ENCODE results near the gene AMIGO2. TPM values are rescaled to one million over a fixed set of nuclear protein-coding genes. Genes with fewer than 3 reads are reported as not detected.

AMIGO2 gene
- total RNA-seq, 2 donors from 2014 or later: 2.6 to 4.0 TPM

DNA sequence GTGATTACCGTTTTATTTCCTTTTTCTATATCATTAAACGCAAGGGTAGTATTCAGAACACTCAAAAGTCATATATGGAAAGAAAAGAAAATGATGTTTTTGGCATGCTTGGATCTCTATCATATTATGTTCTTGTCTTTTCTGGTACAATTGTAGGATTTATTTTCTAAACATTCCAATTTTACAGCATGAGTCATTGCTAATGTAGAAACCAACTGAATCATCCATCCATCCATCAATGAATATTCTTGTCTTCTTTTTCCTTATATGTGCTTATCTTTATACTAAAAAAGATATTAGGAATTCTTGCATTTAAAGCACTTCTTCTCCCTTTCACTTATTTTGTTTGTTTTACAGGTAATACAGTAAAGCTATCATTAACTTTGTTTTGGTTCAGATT lies 20.4 kb upstream of the AMIGO2 start:
- no peak overlapping the region for H3K27ac ChIP-seq
- no peaks in the 10 kb centered on the region for H3K9me3 ChIP-seq
- no peak for TF ChIP-seq POLR2A (IDR thresholded peaks at IDR 0.05)
- TF ChIP-seq, protein P1, sequence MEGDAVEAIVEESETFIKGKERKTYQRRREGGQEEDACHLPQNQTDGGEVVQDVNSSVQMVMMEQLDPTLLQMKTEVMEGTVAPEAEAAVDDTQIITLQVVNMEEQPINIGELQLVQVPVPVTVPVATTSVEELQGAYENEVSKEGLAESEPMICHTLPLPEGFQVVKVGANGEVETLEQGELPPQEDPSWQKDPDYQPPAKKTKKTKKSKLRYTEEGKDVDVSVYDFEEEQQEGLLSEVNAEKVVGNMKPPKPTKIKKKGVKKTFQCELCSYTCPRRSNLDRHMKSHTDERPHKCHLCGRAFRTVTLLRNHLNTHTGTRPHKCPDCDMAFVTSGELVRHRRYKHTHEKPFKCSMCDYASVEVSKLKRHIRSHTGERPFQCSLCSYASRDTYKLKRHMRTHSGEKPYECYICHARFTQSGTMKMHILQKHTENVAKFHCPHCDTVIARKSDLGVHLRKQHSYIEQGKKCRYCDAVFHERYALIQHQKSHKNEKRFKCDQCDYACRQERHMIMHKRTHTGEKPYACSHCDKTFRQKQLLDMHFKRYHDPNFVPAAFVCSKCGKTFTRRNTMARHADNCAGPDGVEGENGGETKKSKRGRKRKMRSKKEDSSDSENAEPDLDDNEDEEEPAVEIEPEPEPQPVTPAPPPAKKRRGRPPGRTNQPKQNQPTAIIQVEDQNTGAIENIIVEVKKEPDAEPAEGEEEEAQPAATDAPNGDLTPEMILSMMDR (IDR thresholded peaks at IDR 0.05): no peak
- peaks cover 13% of the 10 kb centered on the region for H3K4me1 ChIP-seq
- no peaks in the 10 kb centered on the region for H3K36me3 ChIP-seq (replicated peaks in 1 of 2; ENCODE audit: insufficient read depth in 1 of 2, low read depth in 2 of 2)
- ATAC-seq (no peak), DNase-seq (no peak)
- intact Hi-C loops (cut with DNase I): no loop called here
- no peaks in the 10 kb centered on the region for H3K27me3 ChIP-seq
- no peak overlapping the region for H3K4me3 ChIP-seq
- WGBS, 2 donors: 97 to 98% methylated on average over 2 of the region's 2 CpGs

DNA sequence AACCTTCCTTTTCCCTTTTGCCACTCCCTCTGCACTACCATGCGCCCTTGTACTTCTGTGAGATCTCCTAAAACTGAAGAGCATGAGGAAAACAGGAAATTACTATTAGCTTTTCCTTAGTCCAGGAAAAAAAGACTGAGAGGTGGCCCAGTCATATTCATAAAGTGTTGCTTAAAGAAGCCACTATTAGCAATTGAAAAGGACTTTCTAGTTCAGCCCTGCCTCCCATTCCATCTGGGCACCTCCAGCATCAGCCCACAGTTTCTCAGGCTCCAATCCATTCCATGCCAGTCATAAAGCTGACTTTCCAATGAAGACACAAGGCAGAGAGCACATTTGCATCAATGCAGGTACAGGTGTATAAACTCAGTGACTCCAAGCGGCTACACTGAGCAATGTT lies 19.9 kb upstream of the AMIGO2 start:
- peaks cover 12% of the 10 kb centered on the region for H3K4me1 ChIP-seq
- no peaks in the 10 kb centered on the region for H3K9me3 ChIP-seq
- TF ChIP-seq, protein P1 (IDR thresholded peaks at IDR 0.05): no peak
- TF ChIP-seq POLR2A (IDR thresholded peaks at IDR 0.05): no peak
- intact Hi-C loops (cut with DNase I): no loop called here
- H3K27me3 ChIP-seq: no peaks in the 10 kb centered on the region
- no peaks in the 10 kb centered on the region for H3K36me3 ChIP-seq (replicated peaks in 1 of 2; ENCODE audit: insufficient read depth in 1 of 2, low read depth in 2 of 2)
- H3K4me3 ChIP-seq: no peak overlapping the region
- no peak overlapping the region for H3K27ac ChIP-seq
- ATAC-seq (no peak), DNase-seq (no peak)
- 50 to 70% methylated on average over 2 of the region's 2 CpGs for WGBS, 2 donors

DNA sequence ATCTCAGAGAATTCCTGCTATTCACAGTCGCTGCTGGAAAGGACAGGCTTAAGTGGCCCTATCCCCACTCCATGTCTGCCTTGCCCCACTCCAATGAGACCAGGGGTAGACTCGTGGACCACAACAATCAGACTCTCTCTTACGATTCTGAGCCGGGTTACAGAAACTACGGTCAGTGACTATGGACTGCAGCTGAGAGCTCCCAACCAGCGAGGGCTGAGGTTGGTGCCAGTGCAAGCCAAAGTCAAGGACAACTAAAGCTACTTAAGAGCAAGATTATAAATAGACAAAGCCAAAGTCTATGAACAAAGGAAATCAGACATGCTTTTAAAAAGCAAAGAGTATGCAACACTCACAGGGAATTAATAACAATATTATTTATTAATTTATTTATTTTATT lies 18.3 kb upstream of the AMIGO2 start:
- intact Hi-C loops (cut with DNase I): no loop called here
- H3K27ac ChIP-seq: no peak overlapping the region

DNA sequence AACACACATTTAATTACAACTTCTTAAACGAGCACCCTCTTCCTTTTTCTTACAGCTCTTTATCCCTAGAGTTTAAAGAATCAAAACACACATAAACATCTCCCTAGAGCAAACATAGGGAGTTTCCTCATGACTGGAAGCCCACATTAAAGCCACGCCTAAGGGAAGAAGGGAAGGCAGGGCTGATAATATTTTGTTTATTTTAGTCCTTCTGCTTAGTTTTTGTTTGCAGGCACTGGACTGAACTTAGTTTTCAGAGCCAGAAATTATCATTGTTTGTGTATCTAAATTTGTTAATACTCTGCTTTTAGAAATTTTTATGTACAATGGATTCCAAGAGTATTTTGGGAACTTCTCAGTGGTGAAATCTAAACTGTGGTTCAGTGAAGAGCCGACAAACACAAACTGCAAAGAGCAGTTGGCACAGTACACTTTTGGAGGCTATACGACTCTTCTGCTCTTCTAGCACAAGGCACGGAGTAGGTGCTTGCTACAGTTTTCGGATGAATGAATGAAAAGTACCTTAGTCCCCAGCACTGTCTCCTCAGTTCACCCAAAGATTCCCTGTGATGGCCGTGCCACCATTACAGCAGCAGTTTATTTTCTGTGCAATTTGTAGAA lies 17.6 kb upstream of the AMIGO2 start:
- Histone ChIP-seq H3K9me3 (no peaks in the 10 kb centered on the region), H3K4me3 (no peak overlapping the region), H3K4me1 (peaks cover 12% of the 10 kb centered on the region), H3K27me3 (no peaks in the 10 kb centered on the region), H3K27ac (no peak overlapping the region), H3K36me3 (replicated peaks in 1 of 2; ENCODE audit: insufficient read depth in 1 of 2, low read depth in 2 of 2) (no peaks in the 10 kb centered on the region)
- TF ChIP-seq, protein P1 (IDR thresholded peaks at IDR 0.05): no peak
- no peak for TF ChIP-seq POLR2A (IDR thresholded peaks at IDR 0.05)
- DNase-seq (no peak), ATAC-seq (no peak)
- intact Hi-C loops (cut with DNase I): no loop called here
- 56 to 61% methylated on average over 7 of the region's 7 CpGs for WGBS, 2 donors

More for the DNA sequence above, 18.3 kb upstream of the AMIGO2 start:
- Histone ChIP-seq H3K27me3 (no peaks in the 10 kb centered on the region), H3K4me1 (peaks cover 12% of the 10 kb centered on the region), H3K4me3 (no peak overlapping the region), H3K9me3 (no peaks in the 10 kb centered on the region), H3K36me3 (replicated peaks in 1 of 2; ENCODE audit: insufficient read depth in 1 of 2, low read depth in 2 of 2) (no peaks in the 10 kb centered on the region)
- 26 to 46% methylated on average over 5 to 6 of the region's 6 CpGs for WGBS, 2 donors
- ATAC-seq (no peak), DNase-seq (peak in 3 of 4 donors; percentile 31 to 63 (median 39))
- no peak for TF ChIP-seq POLR2A (IDR thresholded peaks at IDR 0.05)
- TF ChIP-seq, protein P1 (IDR thresholded peaks at IDR 0.05): no peak

All from body of pancreas (tissue), 4 donors.